HG02970 (cell line): Measurements from ENCODE around the gene TBC1D2B.
A peak's percentile ranks its signal among the peaks of the same experiment; 100 is the strongest.
"Not testable (repeated sequence)": the region's sequence is repeated elsewhere in the genome, so short reads cannot be mapped to it uniquely, and the experiment has no call there.

Experiments
- ATAC-seq: cut with Tn5 transposase; IDR thresholded peaks from one replicate; pipeline ENCODE4 v1.9.1; 2021; ENCODE audit warnings: mild to moderate bottlenecking, moderate library complexity, moderate number of reproducible peaks; ENCODE audit not compliant: unreplicated experiment, low FRiP score

TBC1D2B gene

DNA sequence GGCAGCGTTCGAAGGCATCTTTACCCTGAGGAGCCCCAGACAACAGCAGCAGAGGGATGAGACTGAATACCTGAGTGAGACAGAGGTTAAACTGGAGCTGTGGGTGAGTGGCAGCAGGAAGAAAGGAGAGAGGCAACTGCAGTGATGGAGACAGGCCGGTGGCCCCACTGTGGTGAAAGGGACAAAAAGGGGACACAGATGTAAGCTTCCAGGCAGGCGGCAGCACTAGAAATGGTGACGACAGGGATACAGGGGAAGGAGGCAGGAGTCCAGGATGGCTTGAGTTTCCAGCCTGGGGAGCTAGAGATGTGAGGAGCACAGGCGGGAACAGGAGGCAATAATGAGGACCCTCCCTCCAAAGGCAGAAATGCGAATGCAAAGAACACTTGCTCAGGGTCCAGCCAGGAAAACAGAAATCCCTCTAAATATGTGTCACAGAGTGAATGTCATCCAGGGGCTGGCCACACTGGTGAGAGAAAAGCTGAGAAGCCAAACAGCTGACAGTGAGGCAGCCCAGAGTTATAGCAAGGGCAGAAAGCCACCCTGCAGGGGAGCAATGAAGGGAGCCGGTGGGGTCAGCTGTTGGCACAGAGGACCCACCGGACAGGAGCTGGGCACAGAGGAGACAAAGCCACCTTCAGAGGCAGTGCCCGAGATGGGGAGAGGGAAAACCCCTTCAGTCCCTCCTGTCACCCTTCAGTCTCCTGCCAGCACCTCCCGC lies 70.1 kb downstream of the TBC1D2B start:
- no peak for ATAC-seq

DNA sequence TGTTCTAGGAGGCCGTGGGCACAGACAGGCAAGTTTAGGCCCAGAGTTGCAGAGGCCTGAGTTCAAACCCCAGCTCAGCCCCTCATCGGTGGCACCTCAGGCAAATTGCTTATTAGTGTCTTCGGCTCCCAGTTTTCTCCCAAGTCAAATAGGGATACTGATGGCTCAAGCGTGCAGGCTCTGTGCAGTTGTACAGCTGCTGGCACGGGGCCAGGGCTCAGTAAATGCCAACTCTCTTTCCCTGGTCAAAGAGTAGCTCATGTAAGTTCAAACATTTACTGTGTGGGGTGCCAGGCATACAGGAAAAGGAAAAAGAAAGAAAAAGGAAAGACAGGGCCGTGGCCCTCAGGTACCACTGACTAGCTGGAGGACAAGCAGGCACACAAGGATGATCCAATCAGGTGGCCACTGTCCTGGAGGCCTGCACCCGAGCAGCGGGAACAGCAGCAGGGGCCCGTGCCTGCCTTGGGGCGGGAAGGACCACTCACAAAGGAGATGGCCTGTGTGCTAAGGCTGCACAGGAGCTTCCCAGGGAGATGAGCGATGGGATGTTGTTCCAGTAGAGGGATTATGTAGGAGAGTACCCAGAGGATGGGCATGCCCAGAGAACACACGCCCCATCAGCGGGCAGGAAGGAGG lies 70.8 kb downstream of the TBC1D2B start:
- ATAC-seq = no peak

DNA sequence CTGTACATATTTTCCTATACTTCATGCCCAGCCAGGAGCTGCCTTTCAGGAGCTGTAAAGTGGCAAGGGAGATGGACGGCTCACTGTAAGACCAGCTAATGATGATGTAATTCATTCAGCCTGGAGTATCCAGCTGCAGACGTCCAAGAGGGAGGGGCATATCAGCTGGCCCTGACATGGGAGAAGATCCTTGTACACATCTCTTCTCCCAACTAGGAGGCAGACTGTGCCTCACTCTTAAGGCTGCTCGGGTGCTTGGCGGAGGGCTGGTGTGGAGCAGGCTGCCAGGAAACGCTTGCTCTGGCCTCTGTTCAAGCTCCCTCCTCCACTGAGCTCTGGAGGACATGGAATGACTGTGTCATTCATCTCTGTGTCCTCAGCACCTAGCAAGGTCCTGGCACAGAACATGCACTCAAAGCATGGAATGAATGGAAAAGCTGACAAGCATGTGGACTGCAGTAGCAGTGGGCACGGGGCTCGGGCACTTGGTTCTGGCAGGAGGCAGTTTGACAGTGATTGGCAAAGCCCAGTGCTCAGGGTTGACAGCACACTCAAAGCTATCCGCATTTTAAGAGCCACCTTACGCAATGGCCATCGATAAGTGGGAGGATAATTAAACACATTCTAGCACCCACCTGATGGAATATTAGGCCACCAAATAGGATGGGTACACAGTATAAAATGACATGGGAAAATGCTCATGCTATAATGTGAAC lies 72.4 kb downstream of the TBC1D2B start:
- ATAC-seq = no peak

DNA sequence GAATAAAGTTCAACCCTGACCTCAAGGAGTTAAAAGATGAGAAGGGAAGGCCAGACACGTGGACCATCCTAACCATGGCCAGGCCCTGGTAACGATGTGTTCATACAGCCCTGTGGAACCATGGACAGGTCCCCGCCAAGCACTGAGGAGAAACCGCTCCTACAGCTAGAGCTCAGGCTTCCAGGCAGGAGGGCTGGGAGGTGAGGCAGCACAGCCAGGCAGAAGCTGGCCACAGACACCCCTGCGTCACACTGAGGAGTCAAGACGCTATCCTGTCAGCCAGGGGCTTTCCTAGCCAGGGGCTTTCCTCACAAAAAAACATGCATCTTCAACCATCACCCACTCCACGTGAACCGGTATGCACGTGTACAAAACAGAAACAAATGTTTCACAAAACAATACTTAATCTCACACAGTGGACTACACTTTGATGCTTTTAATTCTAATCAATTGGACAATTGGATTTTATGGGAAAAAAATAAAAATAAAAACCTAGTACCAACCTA lies 73.2 kb downstream of the TBC1D2B start:
- ATAC-seq = no peak

DNA sequence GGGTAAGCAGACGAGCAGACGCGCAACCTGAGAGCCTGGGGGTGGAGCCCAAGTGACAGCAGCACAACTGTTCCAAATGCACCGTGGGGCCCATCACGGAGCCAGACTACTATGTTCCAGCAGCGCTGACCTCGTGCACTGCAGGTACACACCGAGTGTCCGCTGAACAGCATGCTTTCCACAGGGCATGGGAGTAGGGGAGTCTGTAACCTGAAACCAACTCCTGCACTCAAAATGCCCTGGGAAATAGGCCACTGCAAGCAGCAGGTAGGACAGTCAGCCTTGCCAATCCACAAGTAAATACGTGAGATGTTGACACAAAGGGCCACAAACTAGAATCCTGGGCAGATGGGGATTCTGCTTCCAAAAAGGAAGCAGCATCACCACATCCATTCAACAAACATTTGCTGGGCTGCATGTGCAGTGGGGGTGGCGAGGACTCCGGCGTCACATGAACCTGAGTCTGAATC lies 73.9 kb downstream of the TBC1D2B start:
- no peak for ATAC-seq

DNA sequence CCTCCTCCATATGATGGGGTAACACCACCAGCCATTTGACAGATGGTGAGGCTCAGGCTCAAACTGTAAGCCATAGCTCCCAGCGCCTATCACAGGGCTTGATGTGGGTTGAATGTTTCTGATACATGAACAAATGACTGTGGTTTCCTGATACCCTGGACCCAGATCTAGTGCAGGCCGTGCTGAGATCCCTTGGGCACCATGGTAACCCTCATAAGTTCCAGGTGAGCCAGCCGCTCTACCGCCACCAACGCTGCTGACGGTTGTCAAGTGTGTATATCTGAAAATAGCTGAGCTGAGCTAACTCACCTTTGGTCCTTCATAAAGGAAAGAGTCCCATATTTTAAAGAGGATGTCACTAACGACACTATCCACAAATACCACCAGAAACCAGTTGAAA lies 74.5 kb downstream of the TBC1D2B start:
- no peak for ATAC-seq

DNA sequence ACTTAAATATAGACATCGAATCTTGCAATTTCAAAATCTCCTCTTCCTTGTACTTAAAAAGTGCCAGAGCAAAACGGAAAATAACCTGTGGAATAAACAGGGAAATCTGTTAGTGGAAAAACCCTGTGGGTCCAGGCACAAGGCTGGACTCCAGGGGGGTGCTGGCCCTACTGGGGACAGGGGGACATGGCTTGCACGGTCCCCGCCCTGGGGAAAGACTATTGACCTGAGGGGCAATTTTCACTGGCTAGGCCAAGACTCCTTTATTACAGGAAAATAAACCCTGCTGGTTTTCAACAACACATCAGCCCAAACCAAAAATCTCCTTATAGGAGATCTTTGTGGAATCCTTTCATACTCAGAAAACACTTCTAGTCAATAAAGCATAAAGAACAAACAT lies 75.9 kb downstream of the TBC1D2B start:
- ATAC-seq = no peak

DNA sequence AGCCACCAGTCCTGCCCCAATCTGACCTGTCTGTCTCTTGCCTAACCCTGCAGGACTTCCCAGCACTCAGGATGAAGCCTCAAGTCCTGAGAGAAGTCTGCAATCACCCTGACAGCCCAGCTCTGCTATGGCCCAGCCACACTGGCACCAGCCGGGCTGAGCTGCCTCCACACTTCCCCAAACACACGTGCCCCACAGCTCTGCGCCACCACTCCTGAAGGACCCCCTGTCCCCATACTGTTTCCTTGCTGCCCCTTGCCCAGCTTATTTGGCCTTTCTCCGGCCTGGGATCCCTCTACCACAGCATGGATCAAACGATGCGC lies 76.6 kb downstream of the TBC1D2B start:
- ATAC-seq = no peak

DNA sequence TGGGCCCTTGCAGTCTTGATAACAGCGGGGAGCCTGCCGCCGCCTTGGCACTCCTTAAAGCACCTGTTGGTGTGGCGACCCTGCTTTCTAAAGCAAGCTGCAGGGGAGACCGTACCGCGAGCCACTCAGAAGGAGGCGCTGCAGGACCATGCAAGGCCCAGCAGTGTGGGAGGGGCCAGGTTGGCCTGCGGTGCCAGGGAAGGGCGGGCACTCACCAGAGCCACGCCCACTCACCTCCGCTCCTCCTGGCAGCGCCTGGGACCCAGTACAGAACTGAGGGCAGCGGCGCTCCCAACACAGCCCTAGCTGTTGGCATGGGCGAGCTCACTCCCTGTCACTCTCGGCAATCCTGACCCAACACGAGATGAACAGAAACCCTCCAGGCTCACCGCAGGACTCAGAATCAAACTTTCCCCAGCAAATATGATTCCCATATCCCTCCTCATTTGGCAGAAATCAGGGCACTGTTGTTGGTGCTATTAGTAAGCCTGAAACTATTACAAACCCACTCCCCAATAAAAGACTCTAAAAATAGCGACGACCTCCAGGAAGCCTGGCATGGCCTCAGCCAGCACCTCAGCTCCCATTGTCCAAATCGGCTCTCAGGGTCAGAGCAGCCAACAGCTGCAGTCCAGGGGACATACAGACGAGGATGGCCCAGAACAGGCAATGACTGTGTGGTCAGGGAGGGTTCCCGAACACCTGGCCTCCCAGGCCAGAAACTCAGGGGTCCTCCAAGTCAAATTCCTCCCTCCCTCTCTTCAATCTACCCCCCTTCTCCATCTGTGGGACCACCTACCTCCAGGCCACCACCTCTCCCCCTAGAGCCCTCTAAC lies 77.2 kb downstream of the TBC1D2B start:
- ATAC-seq = no peak

DNA sequence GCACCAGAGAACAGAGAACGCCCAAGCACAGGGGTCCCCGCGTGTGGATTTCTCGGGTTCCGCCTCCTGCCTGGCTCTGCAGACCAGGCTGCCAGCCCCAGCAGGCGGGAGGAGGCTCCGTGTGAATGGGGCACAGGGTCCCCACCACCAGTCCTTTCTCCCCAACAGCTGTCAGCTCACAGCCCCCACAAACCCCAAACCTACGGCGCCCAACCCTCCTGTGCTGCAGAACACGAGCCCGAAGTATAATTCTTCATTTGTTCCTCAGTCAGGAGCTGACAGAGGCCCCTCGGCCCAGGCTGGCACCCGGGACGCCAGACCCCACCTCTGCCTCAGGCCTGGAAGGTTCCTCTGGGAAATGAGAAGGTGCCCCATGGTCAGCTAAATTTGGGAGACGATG lies 78.0 kb downstream of the TBC1D2B start:
- ATAC-seq = no peak

DNA sequence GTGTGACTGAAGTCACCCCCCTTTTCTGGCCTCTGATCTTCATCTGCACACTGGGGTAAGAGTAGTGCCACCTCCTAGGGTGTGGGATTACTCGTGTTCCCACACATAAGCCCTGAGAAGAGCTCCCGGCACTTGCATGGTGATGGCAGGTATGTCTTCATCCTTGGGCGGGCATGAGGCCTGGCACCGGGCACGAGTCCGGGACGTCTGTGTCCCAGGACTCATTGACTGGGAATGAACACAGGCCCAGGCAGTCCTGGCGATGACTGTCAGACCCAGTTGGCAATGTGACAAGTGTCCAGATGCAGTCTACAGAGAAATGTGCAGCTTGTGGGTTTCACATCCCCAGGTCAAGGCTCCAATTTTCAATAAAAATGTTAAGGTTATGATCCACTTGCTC lies 78.9 kb downstream of the TBC1D2B start:
- no peak for ATAC-seq

DNA sequence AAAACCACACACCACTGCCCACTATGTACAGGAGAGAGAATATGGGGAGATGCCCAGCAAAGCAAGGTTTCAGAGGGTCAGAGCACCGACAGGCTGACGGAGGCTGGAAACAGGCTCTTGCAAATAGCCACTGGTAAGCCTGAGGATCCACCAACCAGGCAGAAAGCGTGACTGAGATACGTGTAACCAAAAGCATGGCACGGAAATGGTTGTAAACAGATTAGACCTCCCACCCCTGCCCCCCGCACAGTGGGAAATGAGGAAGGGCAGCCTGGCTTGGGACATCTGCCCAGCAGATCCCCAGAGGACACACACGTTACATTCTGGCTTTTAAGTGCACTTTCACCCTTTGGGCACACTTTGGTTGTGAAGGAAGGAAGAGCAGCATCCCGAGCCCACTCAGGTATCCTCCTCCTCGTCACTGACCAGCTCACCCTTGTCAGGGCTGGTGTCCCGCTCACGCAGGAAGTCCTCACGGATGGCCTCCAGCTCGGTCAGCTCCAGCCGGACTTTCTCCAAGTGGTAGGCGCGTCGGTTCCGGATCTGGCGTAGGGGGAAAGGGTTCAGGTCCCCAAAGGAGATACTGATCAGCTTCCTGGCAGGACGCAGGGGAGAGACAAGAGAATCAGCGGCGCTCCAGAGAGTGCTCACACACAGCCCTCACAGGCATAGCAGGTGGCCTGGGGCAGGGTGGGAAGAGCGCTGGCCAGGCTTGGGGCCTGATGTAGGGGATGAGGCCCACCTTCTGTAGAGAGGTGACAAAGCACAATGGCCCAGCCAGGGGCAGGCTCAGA lies 79.6 kb downstream of the TBC1D2B start:
- not testable (repeated sequence) for ATAC-seq

DNA sequence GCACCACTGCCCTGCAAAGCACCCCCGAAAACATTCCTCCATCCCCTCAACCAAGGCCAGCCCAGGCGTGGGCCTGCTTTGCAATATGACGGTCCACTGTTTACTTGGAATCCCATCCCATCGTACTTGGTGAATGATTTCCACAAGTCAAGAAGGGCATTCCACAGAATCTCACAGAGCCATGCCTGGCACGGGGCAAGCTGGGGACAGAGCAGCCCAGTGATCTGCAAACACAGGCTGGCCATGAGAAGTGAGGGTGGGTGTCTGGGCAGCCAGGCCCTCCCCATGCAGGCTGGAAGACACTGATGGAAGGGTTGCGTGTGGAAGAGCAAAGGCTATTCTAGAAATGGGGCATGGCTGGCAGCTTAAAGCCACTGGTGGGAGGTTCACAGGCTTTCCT lies 80.3 kb downstream of the TBC1D2B start:
- not testable (repeated sequence) for ATAC-seq

DNA sequence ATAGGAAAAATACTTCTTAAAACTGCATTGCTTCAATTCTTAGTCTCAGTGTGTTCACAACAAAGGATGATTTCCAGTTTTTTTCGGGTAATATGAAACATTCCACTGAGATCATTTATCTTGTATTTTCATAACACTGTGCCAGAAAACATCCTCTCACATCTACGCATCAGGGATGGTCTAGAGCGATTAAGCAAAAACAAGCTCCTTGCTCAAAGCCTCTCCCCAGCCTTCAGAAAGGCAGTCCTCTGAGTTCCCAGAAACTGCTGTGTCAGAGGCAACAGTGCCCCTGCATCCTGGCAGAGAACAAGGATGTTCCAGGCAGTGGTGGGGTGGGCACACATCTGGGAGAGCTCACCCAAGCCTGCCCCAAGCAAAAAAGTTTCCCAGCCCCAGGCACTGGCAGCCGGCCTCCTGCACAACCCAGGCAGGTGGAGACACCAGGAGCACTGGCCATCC lies 80.8 kb downstream of the TBC1D2B start:
- not testable (repeated sequence) for ATAC-seq

DNA sequence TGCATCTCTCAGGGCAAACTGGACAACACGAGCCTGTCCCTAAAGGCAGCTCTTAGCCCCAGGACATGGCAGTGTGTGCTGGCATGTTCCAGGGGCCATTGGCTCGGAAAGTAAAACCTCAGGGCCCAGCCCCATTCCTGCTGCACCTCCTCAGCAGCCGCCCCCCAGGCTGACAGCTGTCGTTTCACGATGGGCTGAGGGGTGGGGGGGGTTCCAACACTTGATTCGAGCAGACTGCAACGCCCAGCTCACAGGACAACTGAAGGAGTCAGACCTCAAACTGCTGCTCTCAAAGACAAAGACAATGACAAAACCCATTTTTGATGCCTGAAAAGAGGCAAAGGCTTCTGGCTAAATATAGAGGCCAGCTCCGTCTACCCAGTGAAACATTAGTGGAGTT lies 81.3 kb downstream of the TBC1D2B start:
- ATAC-seq = not testable (repeated sequence)

DNA sequence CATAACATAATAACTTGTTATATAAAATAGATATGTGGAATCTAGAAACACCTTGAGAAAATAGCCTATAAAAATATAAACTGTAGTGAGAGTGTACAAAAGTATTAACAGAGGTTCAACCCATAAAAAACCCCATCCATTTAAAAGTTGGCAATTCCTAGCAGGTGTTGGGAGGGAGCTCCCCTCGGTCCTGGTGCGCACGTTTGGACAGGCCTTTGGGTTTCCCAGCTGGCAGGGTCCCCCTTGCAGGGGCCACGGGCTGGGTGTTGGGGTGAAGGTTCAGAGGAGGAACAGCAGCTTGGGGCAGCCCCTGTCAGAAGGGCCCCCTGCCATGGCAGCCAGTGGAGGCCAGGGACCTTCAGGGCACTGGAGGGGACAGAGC lies 82.0 kb downstream of the TBC1D2B start:
- ATAC-seq = not testable (repeated sequence)

DNA sequence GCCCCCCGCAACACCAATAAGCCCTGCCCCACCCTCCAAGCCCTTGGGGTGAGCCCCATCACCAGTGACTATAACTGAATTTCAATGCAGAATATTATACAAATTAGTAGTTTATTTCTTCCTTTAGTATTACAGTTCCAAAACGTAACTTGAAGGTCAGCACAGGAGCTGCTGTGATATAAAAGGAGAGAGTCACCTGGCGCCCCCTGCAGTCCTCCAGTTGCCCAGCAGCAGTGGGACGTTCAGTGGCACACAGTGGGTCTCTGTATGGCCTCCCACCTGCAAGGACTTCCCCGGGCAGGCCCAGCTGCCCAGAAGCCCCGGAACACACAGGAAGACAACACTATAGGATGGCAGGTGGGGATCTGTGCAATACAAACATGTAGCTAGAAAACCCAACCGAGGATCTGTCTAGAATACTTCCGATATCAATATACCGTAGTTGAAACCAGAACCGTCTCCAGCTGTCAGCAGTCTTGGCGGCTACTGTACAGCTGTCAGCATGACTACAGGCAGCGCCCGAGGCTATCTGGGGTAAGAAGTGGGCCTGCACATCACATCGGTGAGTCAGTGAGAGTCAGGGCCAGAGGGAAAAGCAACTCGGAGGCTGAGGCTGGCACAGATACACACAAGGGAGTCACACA lies 82.5 kb downstream of the TBC1D2B start:
- not testable (repeated sequence) for ATAC-seq

DNA sequence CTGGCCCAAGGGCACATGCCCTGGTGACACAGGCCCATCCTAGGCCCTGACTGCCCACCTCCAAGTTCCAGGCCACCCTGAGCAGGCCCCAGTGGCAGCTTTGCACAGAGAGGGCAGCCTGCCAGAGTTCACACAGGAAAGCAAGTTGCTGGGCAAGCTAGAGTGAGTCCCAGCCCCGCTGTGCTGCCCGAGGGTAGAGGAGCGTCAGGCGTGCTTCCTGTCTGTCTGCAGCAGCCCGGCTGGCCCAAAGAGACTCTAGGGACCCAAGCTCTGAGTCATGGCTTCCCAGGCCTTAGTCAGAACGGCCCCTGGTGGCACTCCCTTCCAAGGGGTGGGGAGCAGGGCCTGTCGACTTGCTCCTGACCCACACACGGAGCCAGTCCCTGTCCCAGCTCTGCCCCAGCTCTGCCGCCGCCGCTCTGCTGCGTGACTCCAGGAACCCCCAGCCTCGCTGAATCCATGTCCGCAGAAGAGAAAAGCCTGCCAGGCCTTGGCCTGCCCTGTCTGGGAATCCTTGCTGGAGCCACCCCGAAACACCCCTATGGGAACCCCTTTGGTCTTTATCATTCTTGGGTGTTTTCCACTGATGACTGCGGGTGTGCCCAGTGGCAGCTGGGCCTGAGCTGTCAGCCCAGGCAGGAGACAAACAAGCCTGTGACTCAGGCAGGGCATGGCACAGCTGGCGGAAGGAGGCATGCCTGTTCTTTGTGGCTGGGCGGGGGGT lies 83.4 kb downstream of the TBC1D2B start:
- peak; percentile 48 for ATAC-seq
